Epithelial cell of proximal tubule (primary cell): ENCODE data around the gene UCP2. TPM values are rescaled to one million over a fixed set of nuclear protein-coding genes. Genes with fewer than 3 reads are reported as not detected.

ENCODE experiments used
- DNase-seq: peaks from one replicate; pipeline ENCODE4 v3.0.0-alpha.2; 2011; ENCODE audit warnings: low read depth
- H3K4me3 ChIP-seq: 2 replicates; pipeline ENCODE4 v1.5.1; 2011; ENCODE audit warnings: low read depth, mild to moderate bottlenecking, low read length
- CTCF ChIP-seq: conservative IDR thresholded peaks from 2 replicates; pipeline ENCODE4 v1.5.1; 2012; ENCODE audit warnings: low read depth, mild to moderate bottlenecking, low read length
- total RNA-seq: library from RNA; depleted of rRNA; stranded (reverse); fragments of >200 nt; gene quantifications from 2 replicates; pipeline ENCODE4 v1.2.3, GENCODE V29; 2015

UCP2 gene
- total RNA-seq, 1 donor from 2014 or later, result 86.2 TPM

GRCh38 chr11:73980001-73980961 lies 2.4 kb downstream of the UCP2 start:
- DNase-seq, result no peak
- no peak for TF ChIP-seq CTCF
- H3K4me3 ChIP-seq, result no peak overlapping the region

- DNase-seq, result no peak
- no peak for TF ChIP-seq CTCF
- no peak overlapping the region for H3K4me3 ChIP-seq
Observed at GRCh38 chr11:73978576-73979086, 4.0 kb downstream of the UCP2 start.

GRCh38 chr11:73977856-73978519 lies 4.7 kb downstream of the UCP2 start:
- no peak overlapping the region for H3K4me3 ChIP-seq
- no peak for TF ChIP-seq CTCF
- no peak for DNase-seq

- DNase-seq, result no peak
- no peak for TF ChIP-seq CTCF
- no peak overlapping the region for H3K4me3 ChIP-seq
Observed at GRCh38 chr11:73976451-73977151, 6.0 kb downstream of the UCP2 start.

GRCh38 chr11:73975479-73975757 lies 7.2 kb downstream of the UCP2 start:
- no peak for DNase-seq
- TF ChIP-seq CTCF, result no peak
- H3K4me3 ChIP-seq, result no peak overlapping the region

- no peak overlapping the region for H3K4me3 ChIP-seq
- TF ChIP-seq CTCF, result no peak
- no peak for DNase-seq
Observed at GRCh38 chr11:73974604-73975478, 7.8 kb downstream of the UCP2 start.
